Hepatocyte (in vitro differentiated cells): ENCODE data around the gene PPEF1. TPM values are rescaled to one million over a fixed set of nuclear protein-coding genes. Genes with fewer than 3 reads are reported as not detected.
A peak's percentile ranks its signal among the peaks of the same experiment; 100 is the strongest.

ENCODE experiments used
- DNase-seq: peaks from one replicate; pipeline ENCODE4 v3.0.0-alpha.2; 2016; ENCODE audit warnings: low spot score
- H2AFZ ChIP-seq: fragments of 200-600 bp; sonication (generic); 2 replicates; pipeline ENCODE4 v1.6.0; 2016; ENCODE audit warnings: antibody characterized with exemption, mild to moderate bottlenecking
- H3K27ac ChIP-seq: fragments of 200-600 bp; sonication (generic); 2 replicates; pipeline ENCODE4 v1.5.1; 2016; ENCODE audit warnings: mild to moderate bottlenecking
- H3K27me3 ChIP-seq: fragments of 200-600 bp; sonication (generic); 2 replicates; pipeline ENCODE4 v1.6.1; 2016
- H3K36me3 ChIP-seq: fragments of 200-600 bp; sonication (generic); replicated peaks from 2 replicates; pipeline ENCODE4 v1.5.1; 2016; ENCODE audit warnings: low read depth; ENCODE audit not compliant: insufficient read depth
- H3K4me1 ChIP-seq: fragments of 200-600 bp; sonication (generic); 2 replicates; pipeline ENCODE4 v1.5.1; 2016; ENCODE audit warnings: mild to moderate bottlenecking, moderate library complexity; ENCODE audit not compliant: insufficient read depth
- H3K4me2 ChIP-seq: fragments of 200-600 bp; sonication (generic); 2 replicates; pipeline ENCODE4 v1.6.0; 2016
- H3K4me3 ChIP-seq: fragments of 200-600 bp; sonication (generic); 2 replicates; pipeline ENCODE4 v1.5.1; 2016; ENCODE audit warnings: mild to moderate bottlenecking
- H3K79me2 ChIP-seq: fragments of 200-600 bp; sonication (generic); 2 replicates; pipeline ENCODE4 v1.6.0; 2017; ENCODE audit warnings: mild to moderate bottlenecking
- H3K9me2 ChIP-seq: fragments of 200-600 bp; sonication (generic); replicated peaks from 2 replicates; pipeline ENCODE4 v1.6.0; 2017; ENCODE audit warnings: mild to moderate bottlenecking; ENCODE audit not compliant: insufficient read depth
- H3K9me3 ChIP-seq: fragments of 200-600 bp; sonication (generic); 2 replicates; pipeline ENCODE4 v1.5.1; 2016; ENCODE audit warnings: low read depth, mild to moderate bottlenecking
- H4K20me1 ChIP-seq: fragments of 200-600 bp; sonication (generic); 2 replicates; pipeline ENCODE4 v1.6.0; 2016; ENCODE audit warnings: mild to moderate bottlenecking; ENCODE audit not compliant: insufficient read depth, poor library complexity, severe bottlenecking
- EZH2 ChIP-seq: fragments of 200-600 bp; sonication (generic); IDR thresholded peaks from 2 replicates; pipeline ENCODE4 v1.6.1; 2016; ENCODE audit warnings: antibody characterized with exemption, mild to moderate bottlenecking, borderline replicate concordance
- EZH2phosphoT487 ChIP-seq: fragments of 200-600 bp; sonication (generic); IDR thresholded peaks from one replicate; pipeline ENCODE4 v1.6.1; 2018; ENCODE audit warnings: antibody characterized with exemption, mild to moderate bottlenecking, low read depth, moderate library complexity; ENCODE audit not compliant: unreplicated experiment, severe bottlenecking
- WGBS: methylation state at CpG from one replicate; pipeline ENCODE4 v1.1.6; 2016; ENCODE audit warnings: low lambda C conversion rate; ENCODE audit errors: missing lambda C conversion rate; 5-methylcytosine and 5-hydroxymethylcytosine counted together
- polyA plus RNA-seq: library from polyadenylated mRNA; unstranded; fragments of >200 nt; fragmentation: Nextera tagmentation; extraction: Ambion mirVana; gene quantifications from 2 replicates; pipeline ENCODE4 v1.2.1, GENCODE V29; 2016
- total RNA-seq: library from RNA; depleted of rRNA; stranded (reverse); fragments of >200 nt; gene quantifications from 2 replicates; pipeline ENCODE4 v1.2.3, GENCODE V29; 2014
- TF ChIP-seq, protein P1 (sequence below): fragments of 200-600 bp; sonication (generic); IDR thresholded peaks from 2 replicates; pipeline ENCODE4 v1.5.1; 2016; ENCODE audit warnings: antibody characterized with exemption, mild to moderate bottlenecking; ENCODE audit not compliant: poor library complexity

PPEF1 gene
- total and polyA plus RNA-seq, 2 experiments from 2014 or later: 0.22 to 3.1 TPM

- WGBS: 80% methylated on average over 3 of the region's 3 CpGs
- TF ChIP-seq EZH2 (no peak), EZH2phosphoT487 (no peak)
- TF ChIP-seq, protein P1, sequence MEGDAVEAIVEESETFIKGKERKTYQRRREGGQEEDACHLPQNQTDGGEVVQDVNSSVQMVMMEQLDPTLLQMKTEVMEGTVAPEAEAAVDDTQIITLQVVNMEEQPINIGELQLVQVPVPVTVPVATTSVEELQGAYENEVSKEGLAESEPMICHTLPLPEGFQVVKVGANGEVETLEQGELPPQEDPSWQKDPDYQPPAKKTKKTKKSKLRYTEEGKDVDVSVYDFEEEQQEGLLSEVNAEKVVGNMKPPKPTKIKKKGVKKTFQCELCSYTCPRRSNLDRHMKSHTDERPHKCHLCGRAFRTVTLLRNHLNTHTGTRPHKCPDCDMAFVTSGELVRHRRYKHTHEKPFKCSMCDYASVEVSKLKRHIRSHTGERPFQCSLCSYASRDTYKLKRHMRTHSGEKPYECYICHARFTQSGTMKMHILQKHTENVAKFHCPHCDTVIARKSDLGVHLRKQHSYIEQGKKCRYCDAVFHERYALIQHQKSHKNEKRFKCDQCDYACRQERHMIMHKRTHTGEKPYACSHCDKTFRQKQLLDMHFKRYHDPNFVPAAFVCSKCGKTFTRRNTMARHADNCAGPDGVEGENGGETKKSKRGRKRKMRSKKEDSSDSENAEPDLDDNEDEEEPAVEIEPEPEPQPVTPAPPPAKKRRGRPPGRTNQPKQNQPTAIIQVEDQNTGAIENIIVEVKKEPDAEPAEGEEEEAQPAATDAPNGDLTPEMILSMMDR: no peak
Observed at GRCh38 chrX:18696653-18697052, 10.8 kb upstream of the PPEF1 start.

GRCh38 chrX:18698737-18699650 is 8.5 kb upstream of the PPEF1 start:
- no peaks in the 10 kb centered on the region for H3K27me3 ChIP-seq
- TF ChIP-seq EZH2phosphoT487 (no peak), EZH2 (no peak)
- TF ChIP-seq, protein P1: no peak
- no peak overlapping the region for H3K4me3 ChIP-seq
- H3K4me2 ChIP-seq: no peak overlapping the region
- H3K36me3 ChIP-seq: no peaks in the 10 kb centered on the region
- H3K79me2 ChIP-seq: no peaks in the 10 kb centered on the region
- no peaks in the 10 kb centered on the region for H3K9me3 ChIP-seq
- no peak overlapping the region for H3K27ac ChIP-seq
- no peaks in the 10 kb centered on the region for H3K9me2 ChIP-seq
- H4K20me1 ChIP-seq: no peaks in the 10 kb centered on the region
- 74% methylated on average over 12 of the region's 12 CpGs for WGBS
- H2AFZ ChIP-seq: no peak overlapping the region
- no peaks in the 10 kb centered on the region for H3K4me1 ChIP-seq
- DNase-seq: no peak

More at GRCh38 chrX:18696653-18697052, 10.8 kb upstream of the PPEF1 start:
- H3K9me3 ChIP-seq: no peaks in the 10 kb centered on the region
- H3K79me2 ChIP-seq: no peaks in the 10 kb centered on the region
- no peak overlapping the region for H3K27ac ChIP-seq
- no peak for DNase-seq
- H3K4me2 ChIP-seq: no peak overlapping the region
- no peaks in the 10 kb centered on the region for H3K36me3 ChIP-seq
- no peak overlapping the region for H3K4me3 ChIP-seq
- H2AFZ ChIP-seq: no peak overlapping the region
- no peaks in the 10 kb centered on the region for H3K4me1 ChIP-seq
- no peaks in the 10 kb centered on the region for H3K27me3 ChIP-seq
- H4K20me1 ChIP-seq: no peaks in the 10 kb centered on the region
- H3K9me2 ChIP-seq: no peaks in the 10 kb centered on the region

- Histone ChIP-seq H3K4me3 (no peak overlapping the region), H3K36me3 (no peaks in the 10 kb centered on the region), H3K4me2 (no peak overlapping the region), H3K4me1 (no peaks in the 10 kb centered on the region), H3K9me2 (no peaks in the 10 kb centered on the region), H4K20me1 (no peaks in the 10 kb centered on the region), H3K27me3 (no peaks in the 10 kb centered on the region), H2AFZ (no peak overlapping the region), H3K27ac (peak overlapping the region; percentile 76), H3K9me3 (no peaks in the 10 kb centered on the region), H3K79me2 (no peaks in the 10 kb centered on the region)
- DNase-seq: no peak
- 75% methylated on average over 5 of the region's 5 CpGs for WGBS
- no peak for TF ChIP-seq EZH2phosphoT487
- TF ChIP-seq EZH2: no peak
- TF ChIP-seq, protein P1: no peak
Observed at GRCh38 chrX:18701621-18702361, 5.7 kb upstream of the PPEF1 start.
